ENCODE results near the gene HTR3B. TPM values are rescaled to one million over a fixed set of nuclear protein-coding genes. Genes with fewer than 3 reads are reported as not detected.

Gene HTR3B
- total RNA-seq, 2 donors from 2014 or later, result not detected

- Histone ChIP-seq H3K36me3 (no peaks in the 10 kb centered on the region), H3K4me3 (no peak overlapping the region), H3K4me1 (ENCODE audit: control insufficient read depth in 1 of 2, low read depth in 2 of 2) (no peaks in the 10 kb centered on the region), H3K27me3 (replicated peaks; ENCODE audit: insufficient read depth) (no peaks in the 10 kb centered on the region), H3K9me3 (no peaks in the 10 kb centered on the region), H3K27ac (no peak overlapping the region)
- TF ChIP-seq CTCF (IDR thresholded peaks at IDR 0.05), result peak; percentile 79
- no peak for DNase-seq (ENCODE audit: low spot score)
- ATAC-seq (ENCODE audit: insufficient number of reproducible peaks, low FRiP score, low read depth), result no peak
These were observed 89.7 kb downstream of the HTR3B start for GRCh38 chr11:113994077-113994954.

Other genes with a start within 250 kb of the HTR3B start
- gene TMPRSS5, start 198.5 kb upstream of the HTR3B start, total RNA-seq, result 1 to 10 TPM in 1 of 2 donors, not detected in 1; 2.0 TPM
- gene ZW10, start 131.1 kb upstream of the HTR3B start, total RNA-seq, result 10 to 100 TPM in 1 of 2 donors, 1 to 10 TPM in 1; 5.3 to 18.7 TPM
- gene CLDN25, start 125.0 kb upstream of the HTR3B start, total RNA-seq, result not detected
- 10 to 100 TPM; 16.7 to 42.2 TPM for gene USP28, start 29.2 kb upstream of the HTR3B start, total RNA-seq
- not detected for gene HTR3A, start 70.3 kb downstream of the HTR3B start, total RNA-seq
- 100 to 1,000 TPM; 314 to 545 TPM for gene ZBTB16, start 154.9 kb downstream of the HTR3B start, total RNA-seq